T-cell (primary cell): ENCODE data around the gene BMPR1B. TPM values are rescaled to one million over a fixed set of nuclear protein-coding genes. Genes with fewer than 3 reads are reported as not detected.
"Not testable (repeated sequence)": the region's sequence is repeated elsewhere in the genome, so short reads cannot be mapped to it uniquely, and the experiment has no call there.

Experiments used
- ATAC-seq, 4 experiments: fragments of 200-7000 bp in 3 of 4; fragments of 150-1000 bp in 1 of 4; cut with Tn5 transposase; replicated peaks in 1 of 4; 1 replicate in 3 of 4; 2 replicates in 1 of 4; pipeline ENCODE4 v1.10.0; 2021; ENCODE audit warnings: moderate library complexity in 3 of 4, mild to moderate bottlenecking in 2 of 4, moderate number of reproducible peaks in 1 of 4
- CTCF ChIA-PET, 2 donors: fragments of 300-600 bp; sonication (Branson Sonifier 250); formaldehyde crosslinking; loops; one replicate each; lab custom pipeline; 2022; ENCODE audit warnings: antibody characterized with exemption in 2 of 2; lab: Charles Lee
- POLR2A ChIA-PET, 2 donors: fragments of 300-600 bp; sonication (Branson Sonifier 250); formaldehyde crosslinking; loops; one replicate each; lab custom pipeline; 2022; ENCODE audit warnings: antibody characterized with exemption in 2 of 2; lab: Charles Lee
- DNase-seq, 35 experiments: peaks; one replicate each; pipeline versions ENCODE4 v3.0.0 to v3.0.0-alpha.2; 2013 to 2023
- H3K27ac ChIP-seq: one replicate; pipeline ENCODE4 v1.5.1; 2013; ENCODE audit warnings: low read length
- H3K27me3 ChIP-seq, 2 experiments: replicated peaks in 1 of 2; 1 replicate in 1 of 2; 2 replicates in 1 of 2; pipeline versions ENCODE4 v1.6.1 to v1.7.0; 2013; ENCODE audit warnings: low read length in 1 of 2, mixed read lengths in 1 of 2; ENCODE audit not compliant: control insufficient read depth in 2 of 2, insufficient read depth in 2 of 2; ENCODE audit errors: extremely low read depth in 1 of 2
- H3K36me3 ChIP-seq, 2 donors: 1 replicate in 1 of 2; 2 replicates in 1 of 2; pipeline versions ENCODE4 v1.6.1 to v1.7.0; 2013; ENCODE audit warnings: low read length in 1 of 2; ENCODE audit not compliant: control insufficient read depth in 2 of 2, insufficient read depth in 1 of 2; ENCODE audit errors: extremely low read depth in 1 of 2
- H3K4me1 ChIP-seq, 2 experiments: 1 replicate in 1 of 2; 2 replicates in 1 of 2; pipeline versions ENCODE4 v1.6.1 to v1.7.0; 2013; ENCODE audit warnings: low read length in 2 of 2, mixed read lengths in 1 of 2; ENCODE audit not compliant: insufficient read depth in 2 of 2, control insufficient read depth in 1 of 2; ENCODE audit errors: extremely low read depth in 1 of 2
- H3K4me3 ChIP-seq, 2 donors: 1 replicate in 1 of 2; 2 replicates in 1 of 2; pipeline versions ENCODE4 v1.5.1 to v1.7.0; 2013; ENCODE audit warnings: mild to moderate bottlenecking in 2 of 2, low read length in 1 of 2, moderate library complexity in 1 of 2; ENCODE audit not compliant: control insufficient read depth in 1 of 2; ENCODE audit errors: extremely low read depth in 1 of 2
- H3K9me3 ChIP-seq: 2 replicates; pipeline ENCODE4 v1.7.0; 2013
- H3K27ac Mint-ChIP-seq, 2 donors: one replicate each; pipeline ENCODE4 v1.8.0; 2020 to 2021; ENCODE audit warnings: mild to moderate bottlenecking in 2 of 2, mixed read lengths in 2 of 2
- H3K27me3 Mint-ChIP-seq, 2 donors: one replicate each; pipeline ENCODE4 v1.8.0; 2021 to 2022; ENCODE audit warnings: mixed read lengths in 2 of 2
- H3K36me3 Mint-ChIP-seq: one replicate; pipeline ENCODE4 v1.8.0; 2021; ENCODE audit warnings: mixed read lengths
- H3K4me1 Mint-ChIP-seq, 3 donors: one replicate each; pipeline ENCODE4 v1.8.0; 2020 to 2022; ENCODE audit warnings: mixed read lengths in 3 of 3, mild to moderate bottlenecking in 1 of 3
- H3K4me3 Mint-ChIP-seq, 3 donors: one replicate each; pipeline ENCODE4 v1.8.0; 2020 to 2022; ENCODE audit warnings: mild to moderate bottlenecking in 3 of 3, mixed read lengths in 3 of 3, moderate library complexity in 3 of 3
- H3K9me3 Mint-ChIP-seq, 3 donors: one replicate each; pipeline ENCODE4 v1.8.0; 2020 to 2022; ENCODE audit warnings: mixed read lengths in 3 of 3
- WGBS: methylation state at CpG from one replicate; pipeline ENCODE4 v1.1.5; 2013; ENCODE audit warnings: missing lambda C conversion rate; ENCODE audit not compliant: insufficient coverage; 5-methylcytosine and 5-hydroxymethylcytosine counted together
- total RNA-seq, 35 experiments: library from RNA in 6 of 35; stranded (reverse) in 6 of 35; fragments of 120-200 nt in 1 of 35; gene quantifications; one replicate each; pipeline versions ENCODE4 v1.2.1 to v1.2.4 and lab custom pipeline; 2013 to 2026

The BMPR1B gene
- total RNA-seq, 5 donors from 2014 or later (not counting 1 experiment from before 2014, with no cell fraction given): 0.09 to 0.36 (median 0.28) TPM; not detected in 2

- H3K4me3 Mint-ChIP-seq: no peak overlapping the region
- H3K4me1 ChIP-seq: peaks cover 0 to 3% of the 10 kb centered on the region in 2 experiments
- H3K9me3 ChIP-seq: no peaks in the 10 kb centered on the region
- ChIA-PET POLR2A (no interaction called here), CTCF (interaction anchor here in 1 of 2 donors (0.9 kb wide), 1 partner anchor 11 kb away, joined by 3 read pairs; no protein-coding TSS in a partner anchor)
- no peak overlapping the region for H3K27ac Mint-ChIP-seq
- ATAC-seq: no peak
- DNase-seq: no peak
- H3K36me3 Mint-ChIP-seq: no peaks in the 10 kb centered on the region
- no peak overlapping the region for H3K4me3 ChIP-seq
- H3K27me3 Mint-ChIP-seq: no peaks in the 10 kb centered on the region
- no peaks in the 10 kb centered on the region for H3K9me3 Mint-ChIP-seq
- no peaks in the 10 kb centered on the region for H3K36me3 ChIP-seq
- no peaks in the 10 kb centered on the region for H3K27me3 ChIP-seq
- peaks cover 0 to 5% (median 2%) of the 10 kb centered on the region in 3 donors for H3K4me1 Mint-ChIP-seq
- no peak overlapping the region for H3K27ac ChIP-seq
- 80% methylated on average over 2 of the region's 7 CpGs for WGBS
Measured at GRCh38 chr4:95167805-95168204, 410.1 kb downstream of the BMPR1B start.

- POLR2A ChIA-PET: no interaction called here
- no peaks in the 10 kb centered on the region for H3K9me3 Mint-ChIP-seq
- CTCF ChIA-PET: no interaction called here
Measured at GRCh38 chr4:95170176-95170575, 412.4 kb downstream of the BMPR1B start.

GRCh38 chr4:95171377-95171776 lies 413.6 kb downstream of the BMPR1B start:
- ATAC-seq, POLR2A ChIA-PET, H3K27ac Mint-ChIP-seq, CTCF ChIA-PET, DNase-seq, H3K4me3 ChIP-seq, H3K27me3 Mint-ChIP-seq, H3K4me1 Mint-ChIP-seq, H3K9me3 ChIP-seq, H3K4me1 ChIP-seq, H3K36me3 ChIP-seq, H3K9me3 Mint-ChIP-seq, H3K4me3 Mint-ChIP-seq, H3K27ac ChIP-seq, H3K36me3 Mint-ChIP-seq, H3K27me3 ChIP-seq: not testable (repeated sequence)
- WGBS: no CpG with 5 or more reads among the region's 3 CpGs

More at GRCh38 chr4:95170176-95170575, 412.4 kb downstream of the BMPR1B start:
- Mint-ChIP-seq H3K36me3 (no peaks in the 10 kb centered on the region), H3K4me1 (peaks cover 0 to 5% (median 2%) of the 10 kb centered on the region in 3 donors), H3K27ac (no peak overlapping the region), H3K4me3 (no peak overlapping the region), H3K27me3 (no peaks in the 10 kb centered on the region)
- ATAC-seq: no peak
- Histone ChIP-seq H3K4me3 (no peak overlapping the region), H3K27ac (no peak overlapping the region), H3K9me3 (no peaks in the 10 kb centered on the region), H3K4me1 (peaks cover 0 to 3% of the 10 kb centered on the region in 2 experiments), H3K27me3 (no peaks in the 10 kb centered on the region), H3K36me3 (no peaks in the 10 kb centered on the region)
- 50% methylated on average over 1 of the region's 7 CpGs for WGBS
- no peak for DNase-seq

DNA sequence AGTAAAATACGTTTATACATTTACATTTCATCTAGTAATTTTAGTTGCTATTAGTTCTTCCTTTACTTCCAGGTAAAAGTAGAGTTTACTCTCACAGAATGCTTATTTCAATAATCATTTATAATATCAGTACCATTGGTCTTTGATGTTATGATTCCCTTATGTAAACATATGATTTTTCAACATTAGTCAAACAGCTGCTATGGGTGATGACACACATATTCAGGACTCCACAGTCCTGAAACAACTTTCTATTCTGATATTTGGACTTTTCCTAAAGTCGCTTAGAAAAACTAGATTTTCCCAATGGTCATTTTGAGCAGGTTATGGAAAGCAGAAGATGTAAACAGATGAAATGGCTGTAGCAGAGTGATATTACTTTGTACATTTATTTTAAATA lies 421.2 kb downstream of the BMPR1B start:
- no CpG with 5 or more reads among the region's 2 CpGs for WGBS
- H3K4me3 Mint-ChIP-seq: no peak overlapping the region
- CTCF ChIA-PET: interaction anchor here in 1 of 2 donors (0.8 kb wide), 1 partner anchor 32 kb away, joined by 11 read pairs; no protein-coding TSS in a partner anchor

DNA sequence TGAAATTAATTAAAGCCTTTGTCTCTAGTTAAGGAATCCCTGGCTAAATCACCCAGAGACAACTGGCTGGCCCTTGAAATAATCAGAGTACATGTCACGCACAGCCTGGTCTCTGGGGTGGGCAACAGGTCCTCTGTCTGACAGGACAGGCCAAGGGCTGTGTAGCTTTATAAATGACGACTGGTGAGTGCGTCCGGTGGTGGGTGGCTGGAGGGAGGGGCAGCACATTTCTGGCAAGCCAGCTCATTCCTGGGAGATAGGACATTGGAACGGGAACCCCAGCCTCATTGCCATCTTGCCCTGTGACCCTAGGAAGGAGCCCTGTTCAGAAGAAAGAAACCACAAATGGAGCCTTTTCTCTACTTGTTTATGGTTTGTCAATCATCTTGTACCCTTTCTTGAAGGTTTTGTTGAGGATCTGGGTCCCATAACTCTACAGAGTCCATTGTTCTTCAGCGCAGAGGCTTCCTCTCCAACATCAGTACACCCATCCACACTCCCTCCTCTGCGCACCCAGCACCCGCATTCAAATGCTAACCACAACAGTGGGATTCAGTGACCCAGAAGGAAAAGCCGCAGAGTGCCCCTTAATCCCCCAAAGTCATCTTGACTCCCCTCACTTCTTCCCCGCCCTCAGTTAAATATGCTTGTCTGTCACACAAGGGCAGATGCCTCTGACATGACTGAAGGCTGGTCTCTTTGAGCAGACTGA lies 422.9 kb downstream of the BMPR1B start:
- peaks cover 0 to 3% of the 10 kb centered on the region in 2 experiments for H3K27me3 ChIP-seq
- no peak for ATAC-seq
- H3K4me3 ChIP-seq: no peak overlapping the region
- CTCF ChIA-PET: interaction anchor here in 1 of 2 donors (1.2 kb wide), 1 partner anchor 14 kb away, joined by 3 read pairs; no protein-coding TSS in a partner anchor
- peaks cover 0 to 6% of the 10 kb centered on the region in 2 experiments for H3K4me1 ChIP-seq
- no peaks in the 10 kb centered on the region for H3K36me3 ChIP-seq
- no peak overlapping the region for H3K27ac ChIP-seq
- DNase-seq: no peak
- H3K9me3 Mint-ChIP-seq: no peaks in the 10 kb centered on the region
- no peaks in the 10 kb centered on the region for H3K9me3 ChIP-seq
- POLR2A ChIA-PET: no interaction called here
- H3K27ac Mint-ChIP-seq: no peak overlapping the region
- WGBS: 85% methylated on average over 10 of the region's 10 CpGs
- H3K36me3 Mint-ChIP-seq: no peaks in the 10 kb centered on the region
- H3K4me3 Mint-ChIP-seq: no peak overlapping the region
- no peaks in the 10 kb centered on the region for H3K4me1 Mint-ChIP-seq
- H3K27me3 Mint-ChIP-seq: peaks cover 2 to 3% of the 10 kb centered on the region in 2 donors

More for the DNA sequence above, 421.2 kb downstream of the BMPR1B start:
- no peaks in the 10 kb centered on the region for H3K36me3 Mint-ChIP-seq
- POLR2A ChIA-PET: interaction anchor here in 1 of 2 donors (0.6 to 0.7 kb wide), 2 partner anchors 40 to 148 kb away, joined by 3 read pairs; no protein-coding TSS in a partner anchor
- Histone ChIP-seq H3K4me1 (peaks cover 0 to 6% of the 10 kb centered on the region in 2 experiments), H3K27me3 (peaks cover 0 to 3% of the 10 kb centered on the region in 2 experiments), H3K9me3 (no peaks in the 10 kb centered on the region), H3K27ac (no peak overlapping the region), H3K4me3 (no peak overlapping the region), H3K36me3 (no peaks in the 10 kb centered on the region)
- DNase-seq: no peak
- peaks cover 2 to 3% of the 10 kb centered on the region in 2 donors for H3K27me3 Mint-ChIP-seq
- no peaks in the 10 kb centered on the region for H3K4me1 Mint-ChIP-seq
- ATAC-seq: no peak
- no peaks in the 10 kb centered on the region for H3K9me3 Mint-ChIP-seq
- no peak overlapping the region for H3K27ac Mint-ChIP-seq

DNA sequence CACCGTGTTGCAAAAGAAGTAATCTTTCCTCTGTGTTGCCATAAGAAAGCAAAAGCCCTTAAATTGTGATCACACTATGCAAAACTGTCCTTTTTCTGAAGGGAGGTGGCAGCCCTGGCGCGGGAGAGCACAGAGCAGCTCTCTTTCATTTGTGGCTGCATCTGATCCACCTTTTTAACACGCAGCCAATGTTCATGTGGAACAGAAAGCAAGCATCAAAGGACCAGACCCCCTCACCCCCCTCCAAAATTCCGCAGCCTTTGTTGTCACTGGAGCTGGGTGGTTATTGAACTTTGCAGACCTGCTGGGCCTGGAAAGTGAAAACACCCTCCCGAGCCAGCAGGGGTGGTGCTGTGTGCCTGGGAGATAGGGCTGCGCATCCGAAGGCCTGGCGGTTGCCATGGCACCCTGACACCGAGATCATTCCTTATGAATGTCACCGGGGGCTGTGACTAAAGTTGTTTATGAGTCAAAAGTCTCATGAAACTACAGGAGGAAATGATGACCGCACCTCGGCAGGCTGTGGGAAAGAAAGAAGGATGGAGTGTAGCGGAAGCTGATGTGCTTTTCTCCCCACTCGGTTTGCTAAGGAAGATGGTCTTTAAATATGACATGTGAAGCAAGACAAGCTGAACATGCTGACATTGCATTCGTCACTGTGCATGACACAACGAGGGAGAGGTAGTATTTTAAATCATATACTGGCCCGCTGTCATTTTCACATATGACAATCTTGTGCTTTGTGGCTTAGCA lies 423.7 kb downstream of the BMPR1B start:
- H3K27ac Mint-ChIP-seq: no peak overlapping the region

More for the DNA sequence above, 423.7 kb downstream of the BMPR1B start:
- ATAC-seq (peak in 2 of 4 experiments; percentile 36 to 76), DNase-seq (peak in 4 of 35 experiments; percentile 3 to 35 (median 7))
- no peaks in the 10 kb centered on the region for H3K36me3 Mint-ChIP-seq
- H3K27me3 Mint-ChIP-seq: peaks cover 2 to 3% of the 10 kb centered on the region in 2 donors
- Histone ChIP-seq H3K36me3 (no peaks in the 10 kb centered on the region), H3K4me3 (no peak overlapping the region), H3K9me3 (no peaks in the 10 kb centered on the region), H3K27me3 (peaks cover 0 to 3% of the 10 kb centered on the region in 2 experiments), H3K4me1 (peaks cover 0 to 6% of the 10 kb centered on the region in 2 experiments), H3K27ac (no peak overlapping the region)
- 77% methylated on average over 13 of the region's 18 CpGs for WGBS
- no peaks in the 10 kb centered on the region for H3K9me3 Mint-ChIP-seq
- ChIA-PET POLR2A (no interaction called here), CTCF (interaction anchor here in 1 of 2 donors (1.2 kb wide), 1 partner anchor 15 kb away, joined by 3 read pairs; no protein-coding TSS in a partner anchor)
- no peak overlapping the region for H3K4me3 Mint-ChIP-seq
- H3K4me1 Mint-ChIP-seq: no peaks in the 10 kb centered on the region
